HEK293 (cell line): ENCODE measurements around the gene C19orf73.

Experiments
- ZNF19 ChIP-seq: fragments of 450-650 bp; formaldehyde crosslinking; IDR thresholded peaks from 2 replicates; pipeline ENCODE4; 2016; ENCODE audit warnings: missing biosample characterization, missing genetic modification characterization, low read depth
- ZNF76 ChIP-seq: fragments of 450-650 bp; formaldehyde crosslinking; IDR thresholded peaks from 2 replicates; pipeline ENCODE4; 2016; ENCODE audit warnings: low read depth, missing biosample characterization, missing genetic modification characterization, borderline replicate concordance
- TF ChIP-seq, protein P1 (sequence below): fragments of 450-650 bp; formaldehyde crosslinking; IDR thresholded peaks from 2 replicates; pipeline ENCODE4 v1.5.1; 2016; ENCODE audit warnings: missing biosample characterization, missing genetic modification characterization

DNA sequence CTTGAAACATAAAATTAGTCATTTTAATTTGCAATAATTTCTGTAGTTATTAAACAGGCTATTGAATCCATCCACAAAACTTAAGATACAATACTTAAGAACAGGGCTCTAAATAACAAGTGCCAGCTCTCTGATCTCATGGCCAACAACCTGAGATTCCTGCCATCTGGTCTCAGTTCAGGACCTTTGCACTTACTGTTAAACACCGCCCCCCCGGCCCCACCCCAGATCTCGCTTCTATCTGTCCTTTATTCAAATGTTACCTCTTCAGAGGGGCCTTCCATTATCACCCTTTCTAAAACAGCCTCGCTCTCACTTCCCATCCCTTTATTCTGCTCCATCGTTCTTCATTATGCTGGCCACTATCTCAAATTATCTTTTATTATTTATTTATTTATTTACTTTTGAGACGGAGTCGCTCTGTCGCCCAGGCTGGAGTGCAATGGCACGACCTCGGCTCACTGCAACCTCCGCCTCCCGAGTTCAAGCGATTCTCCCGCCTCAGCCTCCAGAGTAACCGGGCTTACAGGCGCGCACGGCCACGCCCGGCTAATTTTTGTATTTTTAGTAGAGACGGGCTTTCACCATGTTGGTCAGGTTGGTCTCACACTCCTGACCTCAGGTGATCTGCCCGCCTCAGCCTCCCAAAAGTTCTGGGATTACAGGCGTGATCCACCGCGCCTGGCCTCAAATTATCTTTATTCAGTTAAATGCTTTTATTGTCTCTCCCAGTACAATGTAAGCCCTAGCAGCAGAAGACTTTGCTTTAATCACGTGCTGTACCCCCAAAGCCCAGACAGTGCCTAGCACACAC, 34.5 kb downstream of the C19orf73 start:
- TF ChIP-seq, protein P1, sequence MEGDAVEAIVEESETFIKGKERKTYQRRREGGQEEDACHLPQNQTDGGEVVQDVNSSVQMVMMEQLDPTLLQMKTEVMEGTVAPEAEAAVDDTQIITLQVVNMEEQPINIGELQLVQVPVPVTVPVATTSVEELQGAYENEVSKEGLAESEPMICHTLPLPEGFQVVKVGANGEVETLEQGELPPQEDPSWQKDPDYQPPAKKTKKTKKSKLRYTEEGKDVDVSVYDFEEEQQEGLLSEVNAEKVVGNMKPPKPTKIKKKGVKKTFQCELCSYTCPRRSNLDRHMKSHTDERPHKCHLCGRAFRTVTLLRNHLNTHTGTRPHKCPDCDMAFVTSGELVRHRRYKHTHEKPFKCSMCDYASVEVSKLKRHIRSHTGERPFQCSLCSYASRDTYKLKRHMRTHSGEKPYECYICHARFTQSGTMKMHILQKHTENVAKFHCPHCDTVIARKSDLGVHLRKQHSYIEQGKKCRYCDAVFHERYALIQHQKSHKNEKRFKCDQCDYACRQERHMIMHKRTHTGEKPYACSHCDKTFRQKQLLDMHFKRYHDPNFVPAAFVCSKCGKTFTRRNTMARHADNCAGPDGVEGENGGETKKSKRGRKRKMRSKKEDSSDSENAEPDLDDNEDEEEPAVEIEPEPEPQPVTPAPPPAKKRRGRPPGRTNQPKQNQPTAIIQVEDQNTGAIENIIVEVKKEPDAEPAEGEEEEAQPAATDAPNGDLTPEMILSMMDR, result no peak
- no peak for TF ChIP-seq ZNF19 (tag by site-specific recombination)
- no peak for TF ChIP-seq ZNF76 (tag by site-specific recombination)
